HCT116 (cell line): Measurements from ENCODE around the gene FOXF1. TPM values are rescaled to one million over a fixed set of nuclear protein-coding genes. Genes with fewer than 3 reads are reported as not detected.

Source experiments
- ATAC-seq: fragments of 200-7000 bp; cut with Tn5 transposase; 2 replicates; pipeline ENCODE4 v1.9.1; 2020; ENCODE audit warnings: mild to moderate bottlenecking, moderate library complexity
- BruUV-seq: library from RNA; stranded (reverse); fragments of 400-500 nt; replicated peaks from 2 replicates; lab custom pipeline; 2021; lab: Mats Ljungman, UMichigan
- CTCF ChIA-PET: fragments of 300-600 bp; sonication (Branson Sonifier 250); formaldehyde crosslinking; loops from one replicate; lab custom pipeline; 2021; ENCODE audit warnings: antibody characterized with exemption; lab: Charles Lee
- POLR2A ChIA-PET: fragments of 300-600, 350-600 bp; sonication (Branson Sonifier 250); formaldehyde crosslinking; loops from one replicate; lab custom pipeline; 2021; ENCODE audit warnings: antibody characterized with exemption; lab: Charles Lee
- RAD21 ChIA-PET, 2 experiments: fragments of 300-600 bp; sonication (Branson Sonifier 250); formaldehyde crosslinking; loops; one replicate each; lab custom pipeline; 2023; ENCODE audit warnings: low total read pairs in 2 of 2; ENCODE audit not compliant: uncharacterized antibody in 2 of 2, unreplicated experiment in 2 of 2, low non-redundant PET in 1 of 2; lab: Charles Lee
- DNase-seq: peaks from one replicate; pipeline ENCODE4 v3.0.0-alpha.2; 2010; ENCODE audit warnings: low read depth, low spot score
- H2AFZ ChIP-seq: fragments of 200-600 bp; shearing (Covaris generic), sonication (generic); 2 replicates; pipeline ENCODE4 v1.6.1; 2017; ENCODE audit warnings: low read depth, mixed run types, mixed read lengths, antibody characterized with exemption, low read length; ENCODE audit not compliant: poor library complexity, severe bottlenecking
- H3K27ac ChIP-seq: 2 replicates; pipeline ENCODE4 v1.5.1; 2012; ENCODE audit warnings: low read depth, low read length
- H3K27me3 ChIP-seq: fragments of 200-600 bp; sonication (generic); 2 replicates; pipeline ENCODE4 v1.6.1; 2016; ENCODE audit warnings: mixed run types, low read length, mixed read lengths; ENCODE audit not compliant: insufficient read depth
- H3K36me3 ChIP-seq, 2 experiments: fragments of 200-500 bp in 1 of 2; fragments of 200-600 bp in 1 of 2; sonication (Bioruptor generic) in 1 of 2; sonication (generic) in 1 of 2; 2 replicates each; pipeline versions ENCODE4 v1.5.1 to v1.6.1; 2014 to 2016; ENCODE audit warnings: low read length in 2 of 2, inconsistent platforms in 1 of 2, mixed read lengths in 1 of 2, mixed run types in 1 of 2; ENCODE audit not compliant: insufficient read depth in 2 of 2, control insufficient read depth in 1 of 2
- H3K4me1 ChIP-seq, 2 experiments: fragments of 200-600 bp in 1 of 2; sonication (generic) in 1 of 2; 2 replicates each; pipeline versions ENCODE4 v1.5.1 to v1.6.1; 2012 to 2017; ENCODE audit warnings: low read length in 2 of 2, inconsistent platforms in 1 of 2, mild to moderate bottlenecking in 1 of 2, mixed read lengths in 1 of 2, mixed run types in 1 of 2, moderate library complexity in 1 of 2; ENCODE audit not compliant: insufficient read depth in 2 of 2, control insufficient read depth in 1 of 2
- H3K4me2 ChIP-seq: fragments of 200-600 bp; sonication (generic); 2 replicates; pipeline ENCODE4 v1.6.1; 2017; ENCODE audit warnings: mixed run types, low read length, mixed read lengths
- H3K4me3 ChIP-seq, 2 experiments: fragments of 200-600 bp in 1 of 2; sonication (generic) in 1 of 2; replicated peaks in 1 of 2; 2 replicates each; pipeline ENCODE4 v1.5.1; 2011 to 2016; ENCODE audit warnings: low read length in 2 of 2, control low read depth in 1 of 2, low read depth in 1 of 2, mild to moderate bottlenecking in 1 of 2, mixed read lengths in 1 of 2, mixed run types in 1 of 2
- H3K79me2 ChIP-seq: fragments of 200-600 bp; sonication (generic); 2 replicates; pipeline ENCODE4 v1.6.1; 2017; ENCODE audit warnings: mild to moderate bottlenecking, mixed run types, low read length, moderate library complexity, mixed read lengths; ENCODE audit not compliant: insufficient read depth
- H3K9ac ChIP-seq: fragments of 200-600 bp; sonication (generic); 2 replicates; pipeline ENCODE4 v1.6.1; 2016; ENCODE audit warnings: low read length, mixed read lengths
- H3K9me2 ChIP-seq: fragments of 200-600 bp; sonication (generic), shearing (Covaris generic); 2 replicates; pipeline ENCODE4 v1.6.1; 2017; ENCODE audit warnings: mixed run types, mild to moderate bottlenecking, moderate library complexity; ENCODE audit not compliant: insufficient read depth
- H3K9me3 ChIP-seq, 2 experiments: fragments of 200-500 bp in 1 of 2; fragments of 200-600 bp in 1 of 2; sonication (Bioruptor generic) in 1 of 2; sonication (generic) in 1 of 2; 2 replicates each; pipeline ENCODE4 v1.6.1; 2014 to 2017; ENCODE audit warnings: low read length in 2 of 2, mixed read lengths in 2 of 2, inconsistent platforms in 1 of 2, low read depth in 1 of 2, mild to moderate bottlenecking in 1 of 2, mixed run types in 1 of 2, moderate library complexity in 1 of 2; ENCODE audit not compliant: control insufficient read depth in 1 of 2, insufficient read depth in 1 of 2
- H4K20me1 ChIP-seq: fragments of 200-600 bp; sonication (generic), shearing (Covaris generic); 2 replicates; pipeline ENCODE4 v1.6.1; 2017; ENCODE audit warnings: mixed run types, mild to moderate bottlenecking, moderate library complexity; ENCODE audit not compliant: insufficient read depth
- ATF3 ChIP-seq: IDR thresholded peaks from 2 replicates; pipeline ENCODE4 v1.6.1; 2012
- CBX3 ChIP-seq: IDR thresholded peaks from 2 replicates; pipeline ENCODE4 v1.6.1; 2012; ENCODE audit warnings: low read depth
- EGR1 ChIP-seq: IDR thresholded peaks from 2 replicates; pipeline ENCODE4 v1.6.1; 2012; ENCODE audit warnings: low read depth
- ELF1 ChIP-seq: IDR thresholded peaks from 2 replicates; pipeline ENCODE4 v1.6.1; 2012; ENCODE audit warnings: low read depth, borderline replicate concordance
- EZH2 ChIP-seq: fragments of 200-600 bp; sonication (generic); IDR thresholded peaks from 2 replicates; pipeline ENCODE4 v1.6.1; 2017; ENCODE audit warnings: antibody characterized with exemption, mixed run types
- EZH2phosphoT487 ChIP-seq: fragments of 200-600 bp; IDR thresholded peaks from 2 replicates; pipeline ENCODE4 v1.6.1; 2018; ENCODE audit warnings: antibody characterized with exemption, borderline replicate concordance
- JUND ChIP-seq: IDR thresholded peaks from 2 replicates; pipeline ENCODE4 v1.6.1; 2012
- POLR2A ChIP-seq: IDR thresholded peaks from 2 replicates; pipeline ENCODE4 v1.7.0; 2011; ENCODE audit warnings: borderline replicate concordance; ENCODE audit not compliant: insufficient read depth, insufficient read length; ENCODE audit errors: extremely low read depth
- POLR2AphosphoS5 ChIP-seq: IDR thresholded peaks from 2 replicates; pipeline ENCODE4 v1.6.1; 2011; ENCODE audit warnings: mild to moderate bottlenecking, low read depth, low read length, moderate library complexity
- RAD21 ChIP-seq: IDR thresholded peaks from 2 replicates; pipeline ENCODE4 v1.6.1; 2012; ENCODE audit warnings: low read depth, mild to moderate bottlenecking
- SIN3A ChIP-seq: IDR thresholded peaks from 2 replicates; pipeline ENCODE4 v1.6.1; 2012; ENCODE audit warnings: low read depth
- SRF ChIP-seq: IDR thresholded peaks from 2 replicates; pipeline ENCODE4 v1.6.1; 2012; ENCODE audit warnings: low read depth
- TCF7L2 ChIP-seq: IDR thresholded peaks from 2 replicates; pipeline ENCODE4 v1.7.0; 2011; ENCODE audit warnings: borderline replicate concordance, inconsistent platforms; ENCODE audit not compliant: insufficient read depth, insufficient read length; ENCODE audit errors: extremely low read depth
- YY1 ChIP-seq: IDR thresholded peaks from 2 replicates; pipeline ENCODE4 v1.6.1; 2011; ENCODE audit warnings: low read length, low read depth, moderate library complexity, mild to moderate bottlenecking; ENCODE audit not compliant: insufficient replicate concordance; ENCODE audit errors: extremely low read depth
- ZNF274 ChIP-seq: fragments of 200-500 bp; sonication (Bioruptor generic); IDR thresholded peaks from 2 replicates; pipeline ENCODE4 v1.6.1; 2014; ENCODE audit warnings: mild to moderate bottlenecking, low read depth, low read length, inconsistent platforms
- intact Hi-C: fragments of 100-400 bp; cut with micrococcal nuclease; formaldehyde crosslinking; loops from 2 replicates; pipeline ENCODE4 v1.10.0; 2022
- total RNA-seq: library from RNA; stranded (reverse); gene quantifications from one replicate; pipeline ENCODE4 v1.2.1, GENCODE V29; 2021; ENCODE audit not compliant: unreplicated experiment
- TF ChIP-seq, protein P1 (sequence below), 3 experiments: fragments of 200-600 bp in 1 of 3; sonication (generic) in 1 of 3; IDR thresholded peaks in 2 of 3; conservative IDR thresholded peaks in 1 of 3; 2 replicates each; pipeline ENCODE4 v1.5.1; 2012 to 2017; ENCODE audit warnings: low read depth in 2 of 3, low read length in 2 of 3, antibody characterized with exemption in 1 of 3, borderline replicate concordance in 1 of 3, control low read depth in 1 of 3, mild to moderate bottlenecking in 1 of 3, mixed read lengths in 1 of 3, mixed run types in 1 of 3, moderate library complexity in 1 of 3; ENCODE audit not compliant: insufficient read depth in 1 of 3
- TF ChIP-seq, protein P2 (sequence below): IDR thresholded peaks from 2 replicates; pipeline ENCODE4 v1.6.1; 2012

The FOXF1 gene
- total RNA-seq, 1 experiment from 2014 or later = 2.4 TPM

GRCh38 chr16:86467490-86467889 lies 42.8 kb upstream of the FOXF1 start:
- no peaks in the 10 kb centered on the region for H4K20me1 ChIP-seq
- no peaks in the 10 kb centered on the region for H3K36me3 ChIP-seq
- no peak overlapping the region for H2AFZ ChIP-seq
- no peaks in the 10 kb centered on the region for H3K4me1 ChIP-seq
- no peaks in the 10 kb centered on the region for H3K9me2 ChIP-seq
- no peaks in the 10 kb centered on the region for H3K79me2 ChIP-seq
- H3K9me3 ChIP-seq = 0 out of 4 replicates have a peak, but pooled peaks cover 0 to 3% of the 10 kb centered on the region in 2 experiments
- POLR2A ChIA-PET = no interaction called here
- TF ChIP-seq CBX3 (no peak), JUND (no peak)
- TF ChIP-seq, all 23 proteins: peak for 0
- H3K4me3 ChIP-seq = no peak overlapping the region
- no peak overlapping the region for H3K27ac ChIP-seq
- CTCF ChIA-PET = no interaction called here
- no peaks in the 10 kb centered on the region; the same call in 1 of the 2 replicates for H3K27me3 ChIP-seq
- intact Hi-C loops = no loop called here
- DNase-seq = no peak
- no peak for ATAC-seq
- no TSS peak for BruUV-seq
- RAD21 ChIA-PET = no interaction called here
- no peak overlapping the region for H3K9ac ChIP-seq
- H3K4me2 ChIP-seq = no peak overlapping the region

- no peak overlapping the region for H3K4me3 ChIP-seq
- no peak overlapping the region for H3K4me2 ChIP-seq
- RAD21 ChIA-PET = no interaction called here
- no peak overlapping the region for H3K27ac ChIP-seq
- H2AFZ ChIP-seq = no peak overlapping the region
- no peaks in the 10 kb centered on the region for H3K79me2 ChIP-seq
- DNase-seq (no peak), ATAC-seq (no peak)
- no peaks in the 10 kb centered on the region for H4K20me1 ChIP-seq
- POLR2A ChIA-PET = no interaction called here
- intact Hi-C loops = no loop called here
- BruUV-seq = no TSS peak
- H3K9ac ChIP-seq = no peak overlapping the region
- CTCF ChIA-PET = no interaction called here
- 0 out of 4 replicates have a peak, but pooled peaks cover 0 to 3% of the 10 kb centered on the region in 2 experiments for H3K9me3 ChIP-seq
- no peaks in the 10 kb centered on the region for H3K4me1 ChIP-seq
- H3K27me3 ChIP-seq = peaks cover 23% of the 10 kb centered on the region; the same call in 1 of the 2 replicates
- no peaks in the 10 kb centered on the region for H3K36me3 ChIP-seq
- H3K9me2 ChIP-seq = no peaks in the 10 kb centered on the region
- TF ChIP-seq JUND = no peak
- TF ChIP-seq EZH2phosphoT487 = no peak
- no peak for TF ChIP-seq YY1
- no peak for TF ChIP-seq CBX3
- no peak for TF ChIP-seq POLR2AphosphoS5
- TF ChIP-seq POLR2A = no peak
- no peak for TF ChIP-seq ATF3
- TF ChIP-seq, protein P1, sequence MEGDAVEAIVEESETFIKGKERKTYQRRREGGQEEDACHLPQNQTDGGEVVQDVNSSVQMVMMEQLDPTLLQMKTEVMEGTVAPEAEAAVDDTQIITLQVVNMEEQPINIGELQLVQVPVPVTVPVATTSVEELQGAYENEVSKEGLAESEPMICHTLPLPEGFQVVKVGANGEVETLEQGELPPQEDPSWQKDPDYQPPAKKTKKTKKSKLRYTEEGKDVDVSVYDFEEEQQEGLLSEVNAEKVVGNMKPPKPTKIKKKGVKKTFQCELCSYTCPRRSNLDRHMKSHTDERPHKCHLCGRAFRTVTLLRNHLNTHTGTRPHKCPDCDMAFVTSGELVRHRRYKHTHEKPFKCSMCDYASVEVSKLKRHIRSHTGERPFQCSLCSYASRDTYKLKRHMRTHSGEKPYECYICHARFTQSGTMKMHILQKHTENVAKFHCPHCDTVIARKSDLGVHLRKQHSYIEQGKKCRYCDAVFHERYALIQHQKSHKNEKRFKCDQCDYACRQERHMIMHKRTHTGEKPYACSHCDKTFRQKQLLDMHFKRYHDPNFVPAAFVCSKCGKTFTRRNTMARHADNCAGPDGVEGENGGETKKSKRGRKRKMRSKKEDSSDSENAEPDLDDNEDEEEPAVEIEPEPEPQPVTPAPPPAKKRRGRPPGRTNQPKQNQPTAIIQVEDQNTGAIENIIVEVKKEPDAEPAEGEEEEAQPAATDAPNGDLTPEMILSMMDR (IDR thresholded peaks at IDR 0.05 in 2 of 3, conservative IDR thresholded peaks at IDR 0.05 in 1 of 3; ENCODE audit: borderline replicate concordance in 1 of 3, insufficient read depth in 1 of 3, low read depth in 2 of 3, low read length in 2 of 3) = no peak
- TF ChIP-seq, protein P2, sequence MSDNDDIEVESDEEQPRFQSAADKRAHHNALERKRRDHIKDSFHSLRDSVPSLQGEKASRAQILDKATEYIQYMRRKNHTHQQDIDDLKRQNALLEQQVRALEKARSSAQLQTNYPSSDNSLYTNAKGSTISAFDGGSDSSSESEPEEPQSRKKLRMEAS = no peak
- no peak for TF ChIP-seq RAD21
- no peak for TF ChIP-seq SIN3A
- no peak for TF ChIP-seq ELF1
- no peak for TF ChIP-seq EZH2
- no peak for TF ChIP-seq EGR1
- no peak for TF ChIP-seq SRF
- no peak for TF ChIP-seq ZNF274
- no peak for TF ChIP-seq TCF7L2
Observed at GRCh38 chr16:86470964-86471363, 39.4 kb upstream of the FOXF1 start.
